CD4-positive, alpha-beta T cell treated with Interleukin-4 for 1 hour (primary cell): ENCODE data around the gene B4GALNT4.
"Not testable (repeated sequence)": the region's sequence is repeated elsewhere in the genome, so short reads cannot be mapped to it uniquely, and the experiment has no call there.

Experiments
- DNase-seq, 2 donors: peaks; one replicate each; pipeline ENCODE4 v3.0.0-alpha.2; 2020 to 2022

Gene B4GALNT4

DNA sequence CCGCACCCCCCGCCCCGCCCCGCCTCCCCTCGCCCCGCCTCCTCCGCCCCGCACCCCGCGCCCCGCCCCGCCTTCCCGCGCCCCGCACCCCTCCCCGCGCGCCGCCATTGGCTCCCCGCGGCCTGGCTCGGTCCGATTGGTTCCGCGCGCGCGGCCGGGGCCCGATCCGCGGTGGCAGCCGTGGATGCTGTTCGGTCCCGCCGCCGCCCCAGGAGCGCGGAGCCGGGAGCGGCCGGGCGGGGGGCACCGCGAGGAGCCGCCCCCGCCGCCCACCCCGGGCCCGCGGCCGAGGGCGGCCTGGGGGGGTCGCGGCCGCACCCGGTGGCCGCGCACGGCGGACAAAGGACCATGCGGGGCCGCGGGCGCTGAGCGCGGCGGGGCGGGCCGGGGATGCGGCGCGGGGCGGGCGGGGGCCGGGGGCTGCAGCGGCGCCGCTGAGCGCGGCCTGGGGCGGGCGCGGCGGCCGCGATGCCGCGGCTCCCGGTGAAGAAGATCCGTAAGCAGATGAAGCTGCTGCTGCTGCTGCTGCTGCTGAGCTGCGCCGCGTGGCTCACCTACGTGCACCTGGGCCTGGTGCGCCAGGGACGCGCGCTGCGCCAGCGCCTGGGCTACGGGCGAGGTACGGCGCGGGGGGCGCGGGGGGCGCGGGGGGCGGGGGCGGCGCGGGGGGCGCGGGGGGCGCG is at the start of gene B4GALNT4:
Gene B4GALNT4, plus strand, starts transcription at position 164 of the 683 bp plus-strand sequence. Its CDS starts 305 bp downstream, at position 469.
- peak in 1 of 2 donors; percentile 37 for DNase-seq

- not testable (repeated sequence) for DNase-seq
Measured at GRCh38 chr11:319888-320273, 49.4 kb upstream of the B4GALNT4 start.

DNA sequence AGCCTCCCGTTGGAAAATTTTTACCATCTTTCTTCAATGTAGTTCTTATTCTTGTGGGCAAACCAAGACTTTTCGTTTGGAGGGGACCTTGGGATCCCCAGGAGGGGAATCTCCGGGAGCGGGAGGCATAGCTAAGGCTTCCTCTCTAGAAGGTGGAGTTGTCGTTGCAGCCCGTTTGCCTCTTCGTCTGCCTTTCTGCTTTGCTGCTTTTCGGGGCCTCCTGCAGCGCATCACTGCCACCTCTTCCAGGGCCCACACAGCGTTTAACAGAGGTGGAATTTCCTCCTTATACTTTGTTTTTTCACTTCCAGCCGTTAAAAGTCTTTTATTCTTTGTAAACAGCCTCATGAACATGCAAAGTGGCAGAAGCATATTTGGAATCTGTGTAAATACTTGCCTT is 45.1 kb upstream of the B4GALNT4 start:
- DNase-seq, result no peak

GRCh38 chr11:324593-325517 is 44.4 kb upstream of the B4GALNT4 start:
- DNase-seq, result not testable (repeated sequence)

DNA sequence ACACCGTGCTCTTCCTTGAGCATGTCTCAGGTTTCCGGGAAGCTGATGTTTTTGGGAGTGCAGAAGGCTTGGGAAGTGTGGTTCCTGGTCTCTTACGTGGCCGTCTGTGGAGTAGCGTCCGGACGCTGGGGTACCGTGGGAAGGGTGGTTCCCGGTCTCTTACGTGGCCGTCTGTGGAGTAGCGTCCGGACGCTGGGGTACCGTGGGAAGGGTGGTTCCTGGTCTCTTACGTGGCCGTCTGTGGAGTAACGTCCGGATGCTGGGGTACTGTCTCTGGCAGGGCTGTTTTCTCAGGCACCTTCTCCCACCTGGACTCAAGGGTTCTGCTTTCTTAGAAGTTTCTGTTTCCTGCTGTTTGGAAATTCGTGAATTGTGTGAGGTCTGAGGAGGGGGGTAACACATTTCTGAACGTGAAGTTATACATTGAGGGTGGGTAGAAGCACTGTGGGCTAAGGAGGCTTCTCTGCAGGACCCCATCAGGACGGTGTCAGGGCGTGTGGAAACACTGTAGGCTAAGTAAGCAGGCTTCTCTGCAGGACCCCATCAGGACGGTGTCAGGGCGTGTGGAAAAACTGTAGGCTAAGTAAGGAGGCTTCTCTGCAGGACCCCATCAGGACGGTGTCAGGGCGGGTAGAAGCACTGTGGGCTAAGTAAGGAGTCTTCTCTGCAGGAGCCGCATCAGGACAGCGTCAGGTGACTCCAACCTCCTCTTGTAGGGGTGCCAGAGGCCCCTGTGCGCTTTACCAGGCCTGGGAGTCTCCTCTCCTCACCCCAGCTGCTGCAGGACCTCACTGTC is 43.3 kb upstream of the B4GALNT4 start:
- DNase-seq, result no peak

DNA sequence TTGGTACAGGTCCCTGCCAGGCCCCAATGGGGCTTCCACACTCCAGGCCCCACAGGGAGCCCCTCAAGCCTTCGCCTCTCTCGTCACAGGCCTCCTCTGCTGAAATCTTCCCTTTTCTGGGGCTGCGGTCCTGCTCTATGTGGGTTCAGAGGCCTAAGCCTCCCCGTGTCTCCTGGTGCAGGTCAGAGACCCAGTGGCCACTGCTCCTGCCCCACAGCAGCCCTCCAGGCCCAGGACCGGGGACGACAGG is 42.8 kb upstream of the B4GALNT4 start:
- DNase-seq, result no peak

DNA sequence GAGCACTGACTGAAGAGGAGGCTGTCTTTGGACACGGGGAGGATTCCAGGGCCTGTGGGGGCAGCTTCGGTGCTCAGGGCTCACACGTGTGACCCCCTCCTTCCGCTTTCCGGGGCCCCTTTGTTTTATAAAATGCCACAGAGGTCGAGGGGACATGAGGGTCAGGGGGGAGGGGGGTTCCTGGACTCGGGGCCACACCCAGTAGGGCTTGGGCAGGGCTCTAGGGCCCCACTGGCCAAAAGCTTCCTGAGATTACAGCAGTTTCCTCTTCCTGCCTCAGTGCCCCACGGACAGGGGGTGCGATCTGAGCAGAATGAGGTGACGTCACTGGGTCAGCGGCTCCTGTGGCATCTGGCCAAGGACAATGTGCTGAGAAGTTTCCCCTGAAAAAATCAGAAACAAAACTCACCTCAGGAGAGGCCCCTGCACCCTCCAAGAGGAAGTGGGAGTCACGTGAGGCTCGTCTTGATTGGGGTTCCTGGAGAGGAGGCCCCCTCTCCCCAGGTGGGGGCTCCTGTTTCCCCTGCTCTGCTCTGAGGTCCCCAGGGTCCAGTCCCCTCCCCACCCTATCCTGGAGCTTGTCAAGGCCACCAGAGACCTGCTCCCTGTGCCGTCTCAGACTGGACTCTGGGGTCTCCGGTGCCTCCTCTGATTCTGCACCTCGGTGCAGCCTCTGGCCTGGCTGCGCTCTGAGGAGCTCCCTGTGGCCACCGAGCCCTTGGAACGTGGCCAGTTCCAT is 42.3 kb upstream of the B4GALNT4 start:
- DNase-seq, result peak; percentile 85 to 87

DNA sequence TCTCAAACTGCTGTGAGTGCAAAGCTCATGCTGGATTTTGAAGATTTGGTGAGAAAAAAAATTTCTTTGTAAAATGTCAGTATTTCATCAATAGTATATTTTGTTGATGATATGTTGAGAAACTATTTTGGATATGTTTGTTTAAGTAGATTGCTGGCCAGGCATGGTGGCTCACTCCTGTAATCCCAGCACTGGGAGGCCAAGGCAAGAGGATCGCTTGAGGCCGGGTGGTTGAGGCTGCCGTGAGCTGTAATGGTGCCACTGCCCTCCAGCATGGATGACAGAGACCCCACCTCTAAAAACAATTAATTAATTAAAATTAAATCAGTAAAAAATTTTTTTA is 41.7 kb upstream of the B4GALNT4 start:
- DNase-seq, result no peak

- DNase-seq, result no peak
Measured at GRCh38 chr11:328012-328411, 41.3 kb upstream of the B4GALNT4 start.

GRCh38 chr11:328516-329100 is 40.7 kb upstream of the B4GALNT4 start:
- not testable (repeated sequence) for DNase-seq

DNA sequence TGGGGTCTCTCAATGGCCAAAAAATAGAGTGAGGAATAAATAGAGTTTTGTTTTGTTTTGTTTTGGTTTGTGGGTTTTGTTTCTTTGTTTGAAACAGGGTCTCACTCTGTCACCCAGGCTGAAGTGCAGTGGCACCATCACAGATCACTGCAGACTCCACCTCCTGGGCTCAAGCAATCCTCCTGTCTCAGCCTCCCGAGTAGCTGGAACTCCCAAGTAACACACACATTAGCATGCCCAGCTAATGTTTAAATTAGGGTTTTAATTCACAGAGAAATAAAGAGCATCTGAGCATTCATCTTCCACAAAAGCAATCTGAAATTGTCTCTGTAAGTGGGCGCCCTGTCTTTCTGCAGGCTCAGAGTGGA is 39.4 kb upstream of the B4GALNT4 start:
- DNase-seq, result no peak

- DNase-seq, result no peak
Measured at GRCh38 chr11:330307-330693, 39.0 kb upstream of the B4GALNT4 start.

- no peak for DNase-seq
Measured at GRCh38 chr11:330694-331357, 38.5 kb upstream of the B4GALNT4 start.

GRCh38 chr11:331358-332060 is 37.8 kb upstream of the B4GALNT4 start:
- DNase-seq, result no peak

DNA sequence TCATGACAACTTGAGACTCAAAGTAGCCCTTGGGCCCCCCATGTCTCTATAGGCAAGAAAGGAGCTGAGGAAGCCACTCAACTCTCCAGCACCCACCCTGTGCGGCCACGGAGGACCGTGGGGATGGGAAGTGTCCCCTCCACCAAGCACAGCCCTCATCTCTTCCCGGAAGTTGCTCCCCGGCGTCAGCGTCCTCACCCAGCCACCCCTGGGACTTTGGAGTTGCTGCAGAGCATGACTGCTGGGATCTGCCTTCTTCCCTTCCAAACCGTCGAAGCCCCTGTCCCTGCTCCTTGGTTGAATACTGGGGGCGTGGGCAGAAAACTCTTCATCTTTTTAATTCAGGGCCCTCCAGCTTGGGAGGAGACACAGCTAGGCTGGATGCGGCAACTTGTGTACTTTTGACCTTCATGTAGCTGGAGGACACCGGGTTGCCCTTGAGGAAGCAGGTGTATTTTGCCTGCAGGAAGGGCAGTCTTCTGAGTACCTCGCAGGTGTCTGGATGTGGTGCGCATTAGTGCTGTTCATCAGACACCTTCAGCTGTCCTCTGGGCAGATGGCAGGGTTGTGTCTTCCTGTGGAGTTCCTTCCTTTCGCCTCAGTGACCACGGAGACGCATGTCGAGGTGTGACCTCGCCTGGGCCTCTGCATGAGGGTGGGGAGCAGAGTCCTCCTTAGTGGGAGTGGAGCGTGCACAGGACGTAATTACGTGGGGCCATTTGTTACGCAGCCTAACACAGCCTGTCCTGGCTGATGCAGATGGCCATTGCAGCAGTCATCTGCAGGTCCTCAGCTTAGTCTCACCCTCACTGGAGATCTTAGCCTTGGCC is 36.4 kb upstream of the B4GALNT4 start:
- DNase-seq, result no peak

- DNase-seq, result not testable (repeated sequence)
Measured at GRCh38 chr11:333616-334263, 35.6 kb upstream of the B4GALNT4 start.

DNA sequence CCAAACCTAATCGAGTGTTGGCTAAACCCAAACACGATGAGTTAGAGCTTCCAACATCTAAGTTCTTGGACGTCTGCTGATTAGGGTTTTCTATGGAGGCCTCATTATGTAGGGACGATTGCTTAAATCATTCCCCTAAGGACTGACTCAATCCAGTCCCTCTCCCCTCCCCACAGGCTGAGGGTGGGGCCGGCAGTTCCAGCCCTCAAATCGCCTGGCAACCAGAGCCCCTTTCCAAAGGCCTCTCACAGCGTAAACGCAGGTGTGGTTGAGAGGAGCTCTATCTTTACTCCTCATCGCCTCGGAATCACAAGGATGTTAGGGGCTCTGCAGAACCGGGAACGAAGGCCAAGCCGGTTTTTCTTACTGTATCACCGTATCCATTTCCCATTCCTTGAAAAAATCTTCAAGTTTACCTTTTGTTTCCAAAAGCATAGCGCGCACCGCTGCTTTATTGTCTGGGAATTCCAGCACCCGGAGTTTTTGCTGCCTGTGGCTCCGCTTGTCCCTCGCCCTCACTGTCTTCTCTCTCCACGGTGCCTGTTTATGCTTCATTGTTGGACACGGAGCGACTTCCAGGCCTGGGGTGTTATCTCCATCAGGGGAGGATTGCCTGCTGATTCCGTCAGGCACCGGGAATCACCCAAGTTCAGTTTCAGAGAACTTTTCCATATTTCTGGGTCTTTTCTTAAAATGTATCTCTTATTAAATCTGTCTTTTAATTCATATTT is 34.9 kb upstream of the B4GALNT4 start:
- no peak for DNase-seq

DNA sequence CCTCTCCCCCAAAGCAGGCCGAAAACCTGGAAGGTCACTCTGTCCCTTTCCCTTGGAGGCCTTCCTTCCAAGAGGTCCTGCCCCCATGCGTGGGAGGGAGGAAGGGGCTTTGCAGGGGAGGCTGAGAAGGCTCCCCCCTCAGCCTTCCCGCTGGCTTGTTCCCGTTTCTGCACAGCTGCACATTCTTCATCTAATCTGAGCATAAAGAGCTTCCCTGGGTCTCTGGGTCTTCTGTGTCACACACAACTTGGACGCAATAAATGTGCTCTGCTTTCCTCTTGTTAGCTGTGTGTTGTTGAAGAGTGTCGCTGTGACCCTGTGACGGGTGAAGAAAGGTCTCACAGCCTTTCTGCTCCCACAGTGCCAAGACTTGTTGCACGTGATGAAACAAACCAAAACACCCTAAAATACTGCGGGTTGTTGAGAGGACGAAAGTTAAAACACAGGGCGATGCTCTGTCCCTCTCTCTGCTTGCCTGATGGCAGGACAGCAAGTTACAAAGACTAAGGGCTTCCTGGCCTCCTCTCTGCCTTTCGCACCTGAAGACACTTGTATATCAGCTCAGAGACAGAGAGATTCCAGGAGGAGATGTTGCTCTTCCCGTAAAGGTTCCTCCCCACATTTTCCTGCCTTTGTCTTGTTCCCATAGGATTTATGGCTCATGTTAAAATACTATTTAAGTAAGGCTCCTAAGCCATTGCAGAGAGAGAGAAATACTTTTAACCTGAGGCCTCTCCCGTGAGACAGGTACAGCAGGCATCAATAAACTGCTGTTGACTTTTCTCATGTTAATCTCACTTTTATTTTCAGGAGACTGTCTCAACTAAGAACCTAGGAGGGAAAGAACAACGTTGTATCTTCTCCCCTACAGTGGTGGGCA is 33.3 kb upstream of the B4GALNT4 start:
- DNase-seq, result no peak
